NB4 (cell line): ENCODE results near the gene KCTD3.

Source experiments
- CTCF ChIP-seq: IDR thresholded peaks from one replicate; pipeline ENCODE4 v1.5.1; 2012; ENCODE audit warnings: low read depth, low read length
- POLR2A ChIP-seq: IDR thresholded peaks from 2 replicates; pipeline ENCODE4 v1.6.1; 2011; ENCODE audit warnings: mild to moderate bottlenecking; ENCODE audit not compliant: insufficient read length; ENCODE audit errors: extremely low read depth

GRCh38 chr1:215661033-215661432 lies 93.9 kb downstream of the KCTD3 start:
- no peak for TF ChIP-seq CTCF
- TF ChIP-seq POLR2A: no peak
